IPS DF 4.7 (cell line): ENCODE data around the gene SLFNL1.

ENCODE experiments used
- DNase-seq: peaks from one replicate; pipeline ENCODE4 v3.0.0-alpha.2; 2013; ENCODE audit warnings: low spot score; ENCODE audit errors: extremely low read depth

SLFNL1 gene

GRCh38 chr1:41021526-41022308, at the start of gene SLFNL1:
Gene SLFNL1, minus strand, starts transcription at chr1:41021725. Its CDS starts 1,065 bp downstream, at chr1:41020660.
- DNase-seq: no peak

GRCh38 chr1:41056907-41057306, 35.4 kb upstream of the SLFNL1 start:
- no peak for DNase-seq

- DNase-seq: no peak
Observed at GRCh38 chr1:41053316-41053715, 31.8 kb upstream of the SLFNL1 start.

- no peak for DNase-seq
Observed at GRCh38 chr1:41051022-41051421, 29.5 kb upstream of the SLFNL1 start.

GRCh38 chr1:41048540-41048939, 27.0 kb upstream of the SLFNL1 start:
- no peak for DNase-seq

GRCh38 chr1:41046347-41046775, 24.8 kb upstream of the SLFNL1 start:
- DNase-seq: no peak

GRCh38 chr1:41045740-41046139, 24.2 kb upstream of the SLFNL1 start:
- no peak for DNase-seq

- no peak for DNase-seq
Observed at GRCh38 chr1:41044187-41044586, 22.7 kb upstream of the SLFNL1 start.

- DNase-seq: no peak
Observed at GRCh38 chr1:41041614-41042270, 20.2 kb upstream of the SLFNL1 start.

- no peak for DNase-seq
Observed at GRCh38 chr1:41038110-41038509, 16.6 kb upstream of the SLFNL1 start.

GRCh38 chr1:41037116-41037903, 15.8 kb upstream of the SLFNL1 start:
- no peak for DNase-seq

- no peak for DNase-seq
Observed at GRCh38 chr1:41033272-41033671, 11.7 kb upstream of the SLFNL1 start.

GRCh38 chr1:41032147-41032546, 10.6 kb upstream of the SLFNL1 start:
- DNase-seq: no peak

- DNase-seq: no peak
Observed at GRCh38 chr1:41030872-41031616, 9.5 kb upstream of the SLFNL1 start.

GRCh38 chr1:41028034-41028642, 6.6 kb upstream of the SLFNL1 start:
- no peak for DNase-seq

GRCh38 chr1:41025979-41026819, 4.7 kb upstream of the SLFNL1 start:
- DNase-seq: no peak

GRCh38 chr1:41024953-41025352, 3.4 kb upstream of the SLFNL1 start:
- no peak for DNase-seq

GRCh38 chr1:41023279-41023990, 1.9 kb upstream of the SLFNL1 start:
- DNase-seq: no peak

- DNase-seq: no peak
Observed at GRCh38 chr1:41022424-41022823, 899 bp upstream of the SLFNL1 start.
